Liver (tissue), 9 donors: ENCODE results near the gene ADGRV1. TPM values are rescaled to one million over a fixed set of nuclear protein-coding genes. Genes with fewer than 3 reads are reported as not detected.
A peak's percentile ranks its signal among the peaks of the same experiment; 100 is the strongest.

ENCODE experiments used
- DNase-seq: peaks from one replicate; pipeline ENCODE4 v3.0.0-alpha.2; 2017; ENCODE audit warnings: low spot score
- H3K27ac ChIP-seq, 2 donors: one replicate each; pipeline ENCODE4 v1.7.0; 2013; ENCODE audit warnings: inconsistent platforms in 2 of 2, low read length in 2 of 2, control low read depth in 1 of 2, low read depth in 1 of 2, mild to moderate bottlenecking in 1 of 2
- H3K27me3 ChIP-seq, 4 donors: one replicate each; pipeline versions ENCODE4 v1.6.1 to v1.7.0; 2013; ENCODE audit warnings: low read length in 3 of 4, inconsistent platforms in 1 of 4, mild to moderate bottlenecking in 1 of 4, moderate library complexity in 1 of 4; ENCODE audit not compliant: control insufficient read depth in 4 of 4, insufficient read depth in 4 of 4
- H3K36me3 ChIP-seq, 4 donors: one replicate each; pipeline versions ENCODE4 v1.6.1 to v1.7.0; 2013; ENCODE audit warnings: low read length in 3 of 4, mild to moderate bottlenecking in 3 of 4, low read depth in 1 of 4, moderate library complexity in 1 of 4; ENCODE audit not compliant: control insufficient read depth in 4 of 4, insufficient read depth in 3 of 4
- H3K4me1 ChIP-seq, 4 donors: one replicate each; pipeline versions ENCODE4 v1.6.1 to v1.7.0; 2013; ENCODE audit warnings: low read length in 3 of 4, mild to moderate bottlenecking in 3 of 4, moderate library complexity in 1 of 4; ENCODE audit not compliant: control insufficient read depth in 4 of 4, insufficient read depth in 4 of 4
- H3K4me3 ChIP-seq, 3 donors: one replicate each; pipeline versions ENCODE4 v1.6.1 to v1.7.0; 2013; ENCODE audit warnings: low read length in 3 of 3, control low read depth in 1 of 3, low read depth in 1 of 3, mild to moderate bottlenecking in 1 of 3
- H3K9ac ChIP-seq, 2 donors: one replicate each; pipeline ENCODE4 v1.7.0; 2013; ENCODE audit warnings: low read length in 2 of 2, mild to moderate bottlenecking in 2 of 2, moderate library complexity in 2 of 2, control low read depth in 1 of 2, low read depth in 1 of 2
- H3K9me3 ChIP-seq, 4 donors: one replicate each; pipeline versions ENCODE4 v1.6.1 to v1.7.0; 2013; ENCODE audit warnings: low read length in 3 of 4; ENCODE audit not compliant: control insufficient read depth in 4 of 4
- CTCF ChIP-seq: fragments of 150-350 bp; IDR thresholded peaks from 2 replicates; pipeline ENCODE4 v1.5.1; 2017; ENCODE audit warnings: improper control_type of control experiment, low read depth, low read length; ENCODE audit not compliant: missing input control
- EGR1 ChIP-seq, 2 donors: IDR thresholded peaks; 2 replicates each; pipeline ENCODE4 v1.6.1; 2016 to 2018; ENCODE audit warnings: antibody characterized with exemption in 2 of 2, low read depth in 2 of 2
- GABPA ChIP-seq, 2 donors: IDR thresholded peaks in 1 of 2; conservative IDR thresholded peaks in 1 of 2; 2 replicates each; pipeline ENCODE4 v1.6.1; 2016; ENCODE audit warnings: antibody characterized with exemption in 2 of 2, mild to moderate bottlenecking in 1 of 2, moderate library complexity in 1 of 2
- HNF4A ChIP-seq, 2 donors: conservative IDR thresholded peaks; 2 replicates each; pipeline ENCODE4 v1.6.1; 2016; ENCODE audit warnings: antibody characterized with exemption in 2 of 2, mild to moderate bottlenecking in 2 of 2
- MAX ChIP-seq: IDR thresholded peaks from 2 replicates; pipeline ENCODE4 v1.6.1; 2016; ENCODE audit warnings: antibody characterized with exemption
- NR2F2 ChIP-seq: IDR thresholded peaks from 2 replicates; pipeline ENCODE4 v1.6.1; 2016; ENCODE audit warnings: antibody characterized with exemption
- RAD21 ChIP-seq, 2 donors: IDR thresholded peaks; 2 replicates each; pipeline ENCODE4 v1.6.1; 2016; ENCODE audit warnings: antibody characterized with exemption in 2 of 2, mild to moderate bottlenecking in 2 of 2
- REST ChIP-seq: IDR thresholded peaks from 2 replicates; pipeline ENCODE4 v1.6.1; 2016; ENCODE audit warnings: antibody characterized with exemption, mild to moderate bottlenecking
- RXRA ChIP-seq, 2 donors: IDR thresholded peaks; 2 replicates each; pipeline ENCODE4 v1.6.1; 2017 to 2018; ENCODE audit warnings: antibody characterized with exemption in 2 of 2, mild to moderate bottlenecking in 1 of 2
- SP1 ChIP-seq: IDR thresholded peaks from 2 replicates; pipeline ENCODE4 v1.6.1; 2018; ENCODE audit warnings: antibody characterized with exemption, mild to moderate bottlenecking
- YY1 ChIP-seq: IDR thresholded peaks from 2 replicates; pipeline ENCODE4 v1.6.1; 2016; ENCODE audit warnings: antibody characterized with exemption, mild to moderate bottlenecking
- ZBTB33 ChIP-seq: IDR thresholded peaks from 2 replicates; pipeline ENCODE4 v1.6.1; 2016; ENCODE audit warnings: antibody characterized with exemption
- WGBS: extraction: QIAGEN DNeasy Blood & Tissue Kit; methylation state at CpG from one replicate; pipeline ENCODE4 v1.1.7; 2013; 5-methylcytosine and 5-hydroxymethylcytosine counted together
- polyA plus RNA-seq, 2 donors: library from polyadenylated mRNA; stranded (reverse) in 1 of 2; unstranded in 1 of 2; fragments of 200-250 nt in 1 of 2; fragments of >200 nt in 1 of 2; fragmentation: Nextera tagmentation in 1 of 2; extraction: Ambion mirVana in 1 of 2; gene quantifications; one replicate each; pipeline versions ENCODE4 v1.2.1 to v1.2.3, GENCODE V29; 2013 to 2015
- total RNA-seq, 2 donors: library from RNA; depleted of rRNA; stranded (reverse); fragments of >200 nt; gene quantifications; one replicate each; pipeline ENCODE4 v1.2.3, GENCODE V29; 2014
- donor health status: healthy.
- donor health status: healthy.
- donor health status: healthy.
- donor health status: healthy.
- donor health status: healthy.

Gene ADGRV1
- total and polyA plus RNA-seq, 4 donors = 5.1 to 15.5 (median 9.6) TPM

GRCh38 chr5:90510438-90510837 lies 48.2 kb upstream of the ADGRV1 start:
- Histone ChIP-seq H3K4me3 (no peak overlapping the region), H3K27me3 (no peaks in the 10 kb centered on the region), H3K4me1 (peaks cover 0 to 5% (median under 1%) of the 10 kb centered on the region in 4 donors), H3K9ac (no peak overlapping the region), H3K36me3 (no peaks in the 10 kb centered on the region), H3K9me3 (no peaks in the 10 kb centered on the region), H3K27ac (no peak overlapping the region)
- no peak for DNase-seq
- TF ChIP-seq ZBTB33 (no peak), SP1 (peak; percentile 7), HNF4A (conservative IDR thresholded peaks at IDR 0.05) (peak in 1 of 2 donors; percentile 51), CTCF (no peak), RXRA (IDR thresholded peaks at IDR 0.05) (peak in 1 of 2 donors; percentile 84), GABPA (IDR thresholded peaks at IDR 0.05 in 1 of 2, conservative IDR thresholded peaks at IDR 0.05 in 1 of 2) (no peak), NR2F2 (no peak), REST (no peak)
- WGBS = 79% methylated on average over 1 of the region's 1 CpG

- TF ChIP-seq YY1 (no peak), RXRA (IDR thresholded peaks at IDR 0.05) (no peak), EGR1 (IDR thresholded peaks at IDR 0.05; ENCODE audit: low read depth in 2 of 2) (no peak), SP1 (no peak), MAX (no peak), RAD21 (IDR thresholded peaks at IDR 0.05) (no peak), NR2F2 (no peak)
- Histone ChIP-seq H3K4me1 (peaks cover 0 to 5% (median under 1%) of the 10 kb centered on the region in 4 donors), H3K36me3 (peaks cover 0 to 11% (median 10%) of the 10 kb centered on the region in 4 donors), H3K27me3 (no peaks in the 10 kb centered on the region), H3K27ac (no peak overlapping the region), H3K9ac (no peak overlapping the region), H3K9me3 (no peaks in the 10 kb centered on the region), H3K4me3 (no peak overlapping the region)
- DNase-seq = no peak
- 70% methylated on average over 3 of the region's 3 CpGs for WGBS
Measured at GRCh38 chr5:90514520-90514919, 44.1 kb upstream of the ADGRV1 start.
